Mucosa of gallbladder (tissue), 1 donor: ENCODE data around the gene OR9A4. TPM values are rescaled to one million over a fixed set of nuclear protein-coding genes. Genes with fewer than 3 reads are reported as not detected.
"Not testable (repeated sequence)": the region's sequence is repeated elsewhere in the genome, so short reads cannot be mapped to it uniquely, and the experiment has no call there.

Experiments
- DNase-seq: peaks from one replicate; pipeline ENCODE4 v3.0.0-alpha.2; 2020; ENCODE audit warnings: low spot score
- total RNA-seq: library from RNA; stranded (reverse); gene quantifications from one replicate; pipeline ENCODE4 v1.2.1, GENCODE V29; 2021
- donor health status: DM: no; HTN: no; CAD: no.

Gene OR9A4, protein sequence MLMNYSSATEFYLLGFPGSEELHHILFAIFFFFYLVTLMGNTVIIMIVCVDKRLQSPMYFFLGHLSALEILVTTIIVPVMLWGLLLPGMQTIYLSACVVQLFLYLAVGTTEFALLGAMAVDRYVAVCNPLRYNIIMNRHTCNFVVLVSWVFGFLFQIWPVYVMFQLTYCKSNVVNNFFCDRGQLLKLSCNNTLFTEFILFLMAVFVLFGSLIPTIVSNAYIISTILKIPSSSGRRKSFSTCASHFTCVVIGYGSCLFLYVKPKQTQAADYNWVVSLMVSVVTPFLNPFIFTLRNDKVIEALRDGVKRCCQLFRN
- total RNA-seq, result not detected

DNA sequence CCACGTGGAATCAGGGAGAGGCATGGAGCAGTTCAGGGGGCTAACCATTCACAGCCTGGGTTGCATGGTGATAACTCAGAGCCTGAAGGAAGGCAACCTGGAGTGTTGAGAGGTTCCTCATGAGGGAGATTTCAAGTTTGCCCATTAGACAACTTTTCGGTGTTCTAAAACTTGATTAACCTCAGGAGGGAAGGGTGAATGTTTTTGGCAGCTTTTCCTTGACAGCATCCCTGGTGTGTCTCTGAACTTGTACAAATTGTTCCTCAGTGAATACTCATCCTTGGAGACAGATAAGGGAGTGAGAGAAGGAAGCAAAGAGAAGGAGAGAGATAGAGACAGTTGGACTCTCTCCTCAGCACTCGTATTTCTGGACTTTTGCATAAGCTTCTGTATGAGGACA is at the start of gene OR9A4:
Gene OR9A4, plus strand, starts transcription at position 301 of the 400 bp plus-strand sequence. CDS start 2,477 bp downstream, outside the sequence.
- DNase-seq, result no peak

DNA sequence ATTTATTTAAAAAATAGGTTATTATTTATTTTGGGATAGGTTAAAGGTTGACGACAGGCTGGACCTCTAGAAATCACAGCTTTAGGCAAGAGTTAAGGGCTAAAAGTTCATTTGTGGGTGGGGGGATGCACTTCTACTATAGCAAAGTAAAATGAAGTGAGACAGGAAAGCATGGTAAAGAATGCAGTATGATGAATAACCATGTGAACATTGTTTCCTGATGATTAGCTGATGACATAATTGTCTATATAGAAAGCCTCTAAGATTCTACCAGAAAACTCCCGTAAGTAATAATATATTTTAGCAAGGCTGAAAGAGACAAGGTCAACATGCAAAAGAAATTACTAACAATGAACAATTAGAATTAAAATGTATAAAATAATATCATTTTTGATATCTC is 49.2 kb upstream of the OR9A4 start:
- no peak for DNase-seq

DNA sequence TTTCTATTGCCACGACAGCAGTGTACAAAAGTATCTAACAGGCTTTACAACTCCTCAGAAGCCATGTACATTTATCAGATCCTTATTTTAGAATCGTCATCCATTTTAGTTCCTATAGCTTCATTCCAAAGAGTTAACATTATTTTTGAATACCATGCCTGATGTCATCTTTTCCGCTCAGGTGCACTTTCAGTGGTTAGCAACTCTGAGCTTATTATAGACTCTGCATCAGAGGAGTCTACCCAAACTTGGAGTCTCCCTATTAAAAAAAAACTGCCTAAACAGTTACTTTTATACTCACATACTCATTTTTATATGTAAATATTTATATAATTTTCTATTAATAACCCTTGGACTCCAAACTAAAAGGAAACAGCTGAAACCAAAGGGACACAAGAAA is 43.3 kb upstream of the OR9A4 start:
- DNase-seq, result no peak

DNA sequence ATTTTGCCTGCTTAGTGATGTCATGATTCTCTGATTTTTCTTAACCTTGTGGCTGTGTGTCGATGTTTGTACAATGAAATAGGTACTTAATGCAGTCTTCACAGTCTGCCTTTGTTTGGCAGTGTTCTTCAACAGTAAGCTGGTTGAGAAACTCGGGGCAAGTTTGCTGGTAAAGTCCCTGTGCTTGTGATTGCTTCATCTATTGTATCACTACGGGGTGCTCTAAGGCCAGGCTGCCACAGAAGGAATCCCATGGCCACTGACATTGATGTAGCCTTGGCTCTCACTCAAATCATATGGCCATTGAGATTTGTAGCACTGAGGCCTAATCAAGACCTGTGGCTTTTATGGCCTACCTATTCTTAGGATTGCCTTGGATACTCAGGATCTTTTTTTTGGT is 41.4 kb upstream of the OR9A4 start:
- DNase-seq, result no peak

DNA sequence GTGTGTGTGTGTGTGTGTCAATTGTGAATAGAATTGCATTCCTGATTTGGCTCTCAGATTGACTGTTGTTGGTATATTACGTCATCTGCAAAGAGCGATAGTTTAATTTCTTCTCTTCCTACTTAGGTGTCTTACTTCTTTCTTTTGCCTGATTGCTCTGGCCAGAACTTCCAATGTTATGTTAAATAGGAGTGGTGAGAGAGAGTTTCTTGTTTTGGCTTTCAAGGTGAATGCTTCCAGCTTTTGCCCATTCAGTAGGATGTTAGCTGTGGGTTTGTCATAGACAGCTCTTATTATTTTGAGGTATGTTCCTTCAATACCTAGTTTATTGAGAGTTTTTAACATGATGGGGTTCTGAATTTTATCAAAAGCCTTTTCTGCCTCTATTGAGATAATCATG is 40.7 kb upstream of the OR9A4 start:
- DNase-seq, result no peak

DNA sequence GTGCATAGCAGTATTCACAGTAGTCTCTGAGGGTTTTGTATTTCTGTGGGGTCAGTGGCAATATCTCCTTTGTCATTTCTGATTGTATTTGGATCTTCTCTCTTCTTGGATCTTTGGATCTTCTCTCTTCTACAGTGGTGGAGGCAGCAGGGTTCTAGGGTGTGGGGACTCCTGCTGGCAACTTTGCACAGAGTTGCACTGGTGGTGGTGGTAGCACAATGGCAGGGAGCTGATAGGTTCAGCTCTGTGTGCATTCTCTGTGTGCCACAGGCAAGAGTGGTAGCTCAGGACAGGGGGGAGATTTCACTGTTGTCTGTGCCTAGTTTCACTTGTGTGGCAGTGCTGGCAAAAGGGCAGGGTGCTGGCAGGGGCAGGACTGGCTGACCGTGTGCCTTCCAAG is 39.8 kb upstream of the OR9A4 start:
- DNase-seq, result no peak

DNA sequence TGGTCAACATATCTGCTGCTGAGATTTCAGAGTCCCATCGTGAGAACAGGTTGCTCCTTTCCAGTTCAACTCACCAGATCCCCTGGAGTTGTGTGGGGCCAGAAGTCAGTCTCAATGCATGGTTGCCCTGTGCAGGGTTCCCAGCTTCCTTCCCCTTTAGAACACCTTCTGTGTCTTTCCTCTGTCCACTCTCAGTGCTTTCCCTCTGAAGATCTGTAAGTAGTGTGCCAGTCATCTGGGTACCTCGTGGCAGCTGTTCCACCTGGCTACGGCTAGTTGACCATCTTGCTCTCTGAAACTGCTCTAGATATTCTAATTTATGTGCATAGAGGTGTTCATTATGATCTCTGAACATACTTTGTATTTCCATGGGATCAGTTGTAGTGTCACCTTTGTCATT is 38.8 kb upstream of the OR9A4 start:
- DNase-seq, result no peak

DNA sequence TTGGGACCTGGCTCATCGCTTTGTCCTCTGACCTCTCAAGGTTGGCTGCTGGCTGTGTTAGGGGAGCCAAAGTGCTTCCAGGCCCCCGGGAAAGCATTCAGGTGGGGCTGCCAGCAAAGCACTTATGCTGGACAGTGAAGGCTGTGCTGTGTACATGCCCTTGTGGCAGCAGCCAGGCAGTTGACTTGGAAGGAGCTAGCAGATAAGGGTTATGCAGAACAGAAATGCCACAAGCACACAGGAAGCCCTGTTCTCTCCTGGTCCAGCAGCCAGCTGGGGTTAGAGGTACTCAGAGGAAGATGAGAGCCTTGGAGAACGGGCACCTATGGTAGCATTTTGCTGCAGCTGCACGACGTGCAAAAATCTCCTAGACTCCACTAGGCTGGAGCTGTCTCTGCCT is 35.2 kb upstream of the OR9A4 start:
- no peak for DNase-seq

DNA sequence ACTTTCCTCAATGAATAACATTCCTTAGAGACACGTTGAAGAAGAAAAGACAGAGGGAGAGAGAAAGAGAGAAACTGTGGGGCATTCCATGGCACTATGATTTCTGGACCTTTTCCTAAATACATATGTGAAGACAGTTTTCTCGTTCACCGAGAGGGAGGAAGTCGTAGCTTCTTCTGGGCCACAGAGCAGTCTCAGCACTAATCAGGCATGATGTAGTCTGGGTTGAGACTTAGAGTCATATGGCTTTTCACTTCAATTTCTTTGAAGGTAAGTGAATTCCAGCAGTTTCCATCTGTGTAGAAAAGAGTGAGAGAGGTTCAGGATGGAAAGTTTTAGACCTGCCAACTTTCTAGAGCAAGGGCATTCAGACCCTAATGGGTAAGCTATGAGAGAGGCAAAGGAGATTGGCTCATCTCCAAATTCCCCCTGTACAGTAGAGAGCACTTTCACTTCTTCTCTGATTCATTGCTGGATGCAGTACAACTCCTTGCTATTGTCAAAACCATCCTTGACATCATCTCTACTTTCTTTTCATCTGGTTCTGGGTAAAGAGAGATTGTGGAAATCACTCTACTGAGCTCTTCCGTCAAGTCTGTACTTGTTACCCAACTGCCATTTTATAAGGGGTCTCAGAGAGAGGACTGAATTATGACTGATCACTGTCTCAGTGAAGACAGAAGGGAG is 31.5 kb upstream of the OR9A4 start:
- DNase-seq, result no peak

DNA sequence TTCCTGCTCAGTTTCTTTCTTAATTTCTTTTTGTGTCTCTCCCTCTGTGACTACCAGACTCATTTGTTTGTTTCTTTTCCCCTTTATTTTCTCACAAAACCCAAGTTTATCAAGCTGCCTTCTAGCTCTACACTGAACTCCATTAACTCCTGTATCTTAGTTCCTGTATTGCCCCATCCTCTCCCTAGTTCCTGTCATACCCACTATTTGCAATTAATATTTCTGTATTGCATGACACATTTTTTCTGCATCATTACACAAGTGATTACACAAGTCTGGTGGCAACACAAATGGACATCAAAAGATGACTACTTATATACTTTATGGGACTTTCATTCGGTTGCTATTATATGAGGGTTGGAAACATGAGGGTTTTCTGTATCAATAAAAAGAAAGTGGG is 26.9 kb upstream of the OR9A4 start:
- DNase-seq, result no peak

DNA sequence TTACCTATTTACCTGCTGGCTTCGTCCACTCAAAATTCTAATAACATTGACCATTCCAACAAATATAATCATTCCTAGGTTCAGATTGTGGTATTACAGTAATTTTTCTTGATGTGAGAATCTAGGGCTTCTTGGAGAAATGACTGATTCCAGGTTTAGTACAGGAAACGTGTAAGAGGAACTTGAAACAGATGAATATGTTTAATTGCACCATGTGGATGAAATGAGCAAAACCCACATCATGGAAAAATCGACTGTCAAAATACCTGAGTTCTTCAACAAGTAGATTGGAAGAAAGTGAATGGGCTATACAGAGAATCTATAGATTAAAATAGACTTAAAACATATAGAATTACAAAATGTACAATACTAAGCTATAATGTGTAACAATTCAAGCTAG is 24.9 kb upstream of the OR9A4 start:
- DNase-seq, result no peak

DNA sequence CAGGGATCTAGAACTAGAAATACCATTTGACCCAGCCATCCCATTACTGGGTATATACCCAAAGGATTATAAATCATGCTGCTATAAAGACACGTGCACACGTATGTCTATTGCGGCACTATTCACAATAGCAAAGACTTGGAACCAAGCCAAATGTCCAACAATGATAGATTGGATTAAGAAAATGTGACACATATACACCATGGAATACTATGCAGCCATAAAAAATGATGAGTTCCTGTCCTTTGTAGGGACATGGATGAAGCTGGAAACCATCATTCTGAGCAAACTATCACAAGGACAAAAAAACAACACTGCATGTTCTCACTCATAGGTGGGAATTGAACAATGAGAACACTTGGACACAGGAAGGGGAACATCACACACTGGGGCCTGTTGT is 16.8 kb upstream of the OR9A4 start:
- not testable (repeated sequence) for DNase-seq

DNA sequence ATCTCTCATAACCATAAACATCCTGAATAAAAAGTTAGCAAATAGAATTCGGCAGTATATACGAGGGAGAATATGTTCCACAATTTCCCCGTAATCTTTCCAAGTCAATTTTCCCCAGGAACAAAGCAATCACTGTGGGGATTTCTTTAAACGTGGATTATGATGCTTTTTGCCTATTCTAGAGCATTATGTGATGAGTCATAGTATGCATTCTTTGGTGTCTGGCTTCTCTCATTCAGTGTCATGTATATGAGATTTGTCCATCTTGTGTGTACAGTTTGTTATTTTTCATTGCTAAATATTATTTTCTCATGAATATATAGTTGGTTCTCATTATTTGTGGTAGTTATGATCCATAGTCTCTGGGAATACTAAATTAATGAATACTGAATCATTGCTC is 9.9 kb upstream of the OR9A4 start:
- DNase-seq, result no peak

DNA sequence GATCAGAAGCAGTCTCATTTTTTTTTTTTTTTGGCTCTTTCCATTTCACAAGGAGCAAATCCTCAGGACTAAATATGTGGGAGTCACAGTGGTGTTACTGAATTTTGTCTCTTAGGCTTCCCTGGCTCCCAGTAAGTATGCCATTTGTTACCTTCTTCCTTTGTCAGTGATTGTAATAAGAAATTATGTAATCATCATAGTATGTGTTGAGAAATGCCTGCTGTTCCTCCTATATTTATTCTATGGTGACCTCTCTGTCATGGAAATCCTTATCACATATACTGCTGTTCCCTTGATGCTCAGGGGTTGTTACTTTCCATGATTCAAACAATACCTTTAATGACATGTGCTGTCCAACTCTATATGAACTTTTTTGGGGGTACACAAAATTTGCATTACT is 4.8 kb upstream of the OR9A4 start:
- no peak for DNase-seq

DNA sequence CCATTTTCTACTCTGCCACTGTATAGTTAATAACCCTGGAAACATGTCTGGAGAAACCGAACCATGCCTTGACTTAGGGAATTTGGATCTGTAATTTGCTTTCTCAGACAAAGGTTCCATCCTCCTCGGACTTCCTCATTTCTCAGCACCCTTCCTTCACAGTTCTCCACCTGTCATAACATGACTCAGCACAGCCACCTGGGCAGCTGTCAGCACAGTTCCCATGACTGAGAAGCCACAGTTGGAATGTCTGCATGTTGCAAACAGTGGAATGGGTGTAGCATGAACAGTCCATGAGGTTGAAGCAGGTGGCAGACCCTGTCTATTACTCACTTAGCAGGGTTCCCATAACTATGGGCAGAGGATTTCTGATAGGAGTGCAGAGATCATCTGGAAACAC is 634 bp upstream of the OR9A4 start:
- DNase-seq, result peak; percentile 55

DNA sequence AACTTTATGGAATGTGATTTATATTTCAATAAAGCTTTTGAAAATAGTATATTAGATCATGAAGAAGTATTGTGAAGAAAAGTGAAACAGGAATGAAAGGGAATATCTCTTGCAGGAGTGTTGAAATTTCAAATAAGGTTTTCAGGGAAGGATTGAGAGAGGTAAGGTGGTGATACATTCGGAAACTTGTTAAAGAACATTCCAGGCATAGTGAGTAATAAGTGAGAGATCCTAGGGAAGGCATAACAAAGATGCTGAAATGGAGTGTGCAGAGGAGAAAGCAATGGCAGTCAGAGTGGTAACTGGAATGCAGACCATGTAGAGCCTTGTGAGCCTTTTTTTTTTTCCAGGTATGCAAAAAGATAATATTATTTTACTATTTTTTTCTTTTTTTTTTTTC is 4.1 kb downstream of the OR9A4 start:
- DNase-seq, result no peak

DNA sequence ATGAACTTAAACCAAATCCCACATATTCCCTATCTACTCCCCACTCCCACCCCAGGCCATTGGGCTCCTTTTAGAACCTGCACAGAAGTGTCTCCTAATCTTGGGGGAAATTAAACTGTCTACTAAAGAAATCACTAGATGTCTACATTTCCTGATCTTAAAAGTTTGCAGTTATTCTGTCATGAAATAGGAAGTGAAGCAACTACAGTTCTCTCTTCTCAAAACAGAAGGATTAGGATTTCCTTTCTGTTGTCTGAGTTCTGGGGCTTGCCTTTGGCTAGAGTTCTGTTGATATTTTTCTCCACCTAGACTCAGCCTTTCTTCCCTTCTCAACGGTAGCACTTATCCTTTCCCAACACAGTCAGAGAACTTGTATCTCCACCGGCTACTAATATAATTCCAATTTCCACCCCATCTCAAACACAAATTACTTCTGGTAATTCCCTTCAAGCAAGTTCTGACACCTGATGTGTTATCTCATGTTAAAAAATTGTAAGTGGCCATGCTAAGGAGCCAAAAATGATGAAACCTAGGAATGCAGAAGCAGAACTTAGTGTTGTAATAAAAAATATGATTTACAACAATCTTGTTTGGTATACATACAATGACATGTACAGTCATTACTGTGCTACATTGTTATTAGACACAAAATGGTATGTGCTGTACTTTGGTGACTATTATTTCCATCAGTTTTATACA is 12.1 kb downstream of the OR9A4 start:
- DNase-seq, result no peak

DNA sequence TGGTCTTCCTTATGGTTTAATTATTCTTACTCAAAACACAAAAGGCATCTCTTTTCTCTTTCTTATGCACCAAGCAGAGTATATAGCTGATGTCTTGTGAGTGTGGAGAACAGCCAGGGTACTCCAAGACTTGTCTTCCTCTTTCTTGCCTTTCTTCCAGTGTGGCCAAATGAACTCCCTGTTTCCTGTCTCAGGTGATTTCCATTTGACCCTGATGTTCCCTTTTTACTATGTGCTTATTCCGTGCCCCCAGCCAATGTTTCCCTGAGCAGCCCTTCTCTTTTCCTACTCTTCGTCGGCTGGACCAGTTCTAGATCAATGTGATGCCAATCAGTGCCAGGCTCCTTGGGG is 12.6 kb downstream of the OR9A4 start:
- DNase-seq, result no peak

DNA sequence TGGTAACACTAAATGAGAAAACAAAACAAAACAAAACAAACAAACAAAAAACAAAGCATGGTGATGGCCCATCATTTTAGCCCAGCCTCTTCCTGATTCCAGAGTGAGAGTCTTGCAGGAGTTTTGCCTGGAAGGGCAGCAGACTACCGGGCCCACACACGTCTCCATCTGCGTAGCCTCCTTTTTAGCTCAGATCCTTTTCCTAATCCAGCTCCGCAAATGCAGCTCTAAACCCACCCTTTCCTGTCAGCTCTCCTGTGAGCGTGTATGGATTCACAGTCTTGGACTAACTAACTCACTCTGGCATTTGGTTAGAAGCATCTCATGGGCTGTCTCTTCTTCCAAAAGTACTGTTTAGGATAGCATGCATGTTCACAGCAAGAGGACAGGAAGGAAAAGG is 14.0 kb downstream of the OR9A4 start:
- DNase-seq, result no peak

DNA sequence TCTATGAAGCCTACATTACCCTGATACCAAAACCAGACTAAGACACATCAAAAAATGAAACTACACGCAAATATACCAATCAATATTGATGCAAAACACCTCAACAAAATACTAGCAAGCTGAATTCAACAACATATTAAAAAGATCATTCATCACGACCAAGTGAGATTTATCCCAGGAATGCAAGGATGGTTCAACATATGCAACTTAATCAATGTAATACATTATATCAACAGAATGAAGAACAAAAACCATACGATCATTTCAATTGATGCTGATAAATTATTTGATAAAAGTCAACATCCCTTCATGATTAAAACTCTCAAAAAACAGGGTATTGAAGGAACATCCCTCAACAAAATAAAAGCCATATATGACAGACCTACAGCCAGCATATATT is 24.9 kb downstream of the OR9A4 start:
- DNase-seq, result no peak

DNA sequence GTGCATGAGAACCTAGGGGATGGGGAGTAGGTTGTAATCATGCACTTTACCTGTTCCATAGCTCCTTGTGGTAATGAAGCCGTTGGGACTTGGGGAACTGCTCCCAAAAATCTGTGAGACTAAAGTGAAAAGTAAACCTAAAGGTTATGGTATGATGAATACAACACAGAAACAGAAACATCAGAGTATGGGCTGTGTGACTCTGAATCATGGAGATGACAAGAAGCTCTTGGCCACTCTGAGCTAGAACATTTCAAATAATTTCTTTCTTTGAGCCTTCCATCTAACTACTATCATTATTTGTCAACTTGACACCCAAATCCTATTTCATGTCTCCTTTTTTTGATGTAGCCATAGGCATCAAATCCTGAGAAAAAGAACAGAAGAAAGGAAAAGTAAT is 27.6 kb downstream of the OR9A4 start:
- no peak for DNase-seq

DNA sequence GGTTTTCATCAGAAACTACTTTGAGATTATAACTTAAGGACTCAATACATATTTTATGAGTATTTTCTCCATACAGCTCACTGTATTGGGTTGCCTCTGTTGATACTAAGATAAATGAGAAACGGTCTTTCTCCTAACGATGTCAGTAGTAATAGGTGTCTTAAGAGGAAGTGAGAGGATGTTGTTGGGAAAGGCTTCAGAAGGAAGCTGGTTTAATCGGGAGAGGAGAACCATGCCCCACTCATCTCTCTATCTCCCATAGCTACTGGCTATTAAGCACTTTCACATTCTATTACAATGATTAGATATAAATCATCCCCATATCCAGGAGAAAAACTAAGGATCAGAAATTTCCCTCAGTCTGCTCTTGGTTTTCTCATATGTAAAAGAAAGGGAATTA is 28.6 kb downstream of the OR9A4 start:
- no peak for DNase-seq

DNA sequence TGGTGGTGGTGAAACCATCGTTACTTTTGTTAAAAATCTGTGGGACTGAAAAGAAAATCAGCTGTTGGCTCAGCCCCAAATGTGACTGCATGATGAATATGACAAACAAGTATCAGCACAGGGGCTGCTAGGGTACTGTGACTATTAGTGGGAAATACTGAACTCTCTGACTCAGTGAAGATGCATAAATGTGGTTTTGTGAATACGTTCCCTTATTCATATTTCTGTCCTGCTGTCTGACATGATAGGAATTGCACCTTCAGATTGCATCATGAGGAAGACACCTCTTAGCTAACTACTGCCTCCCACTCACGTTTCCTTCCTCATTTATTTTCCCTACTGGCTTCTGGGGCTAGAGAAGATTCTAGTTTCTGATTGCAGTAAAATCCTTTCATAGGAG is 29.2 kb downstream of the OR9A4 start:
- no peak for DNase-seq
